Astrocyte of the spinal cord (primary cell): ENCODE measurements around the gene P4HA2.

Experiments
- DNase-seq: peaks from one replicate; pipeline ENCODE4 v3.0.0; 2011; ENCODE audit warnings: low read depth, low spot score
- H3K4me3 ChIP-seq: 2 replicates; pipeline ENCODE4 v1.5.1; 2011; ENCODE audit warnings: low read depth, mild to moderate bottlenecking, low read length, moderate library complexity
- in situ Hi-C: cut with HindIII; loops from 2 replicates; pipeline ENCODE4 v1.10.0; 2017; ENCODE audit warnings: low sequenced_read_pairs
- TF ChIP-seq, protein P1 (sequence below): IDR thresholded peaks from 2 replicates; pipeline ENCODE4 v1.5.1; 2012; ENCODE audit warnings: low read depth, mild to moderate bottlenecking, low read length, inconsistent platforms

The P4HA2 gene

GRCh38 chr5:132268769-132269551 is 41.3 kb upstream of the P4HA2 start:
- no peak overlapping the region for H3K4me3 ChIP-seq
- TF ChIP-seq, protein P1, sequence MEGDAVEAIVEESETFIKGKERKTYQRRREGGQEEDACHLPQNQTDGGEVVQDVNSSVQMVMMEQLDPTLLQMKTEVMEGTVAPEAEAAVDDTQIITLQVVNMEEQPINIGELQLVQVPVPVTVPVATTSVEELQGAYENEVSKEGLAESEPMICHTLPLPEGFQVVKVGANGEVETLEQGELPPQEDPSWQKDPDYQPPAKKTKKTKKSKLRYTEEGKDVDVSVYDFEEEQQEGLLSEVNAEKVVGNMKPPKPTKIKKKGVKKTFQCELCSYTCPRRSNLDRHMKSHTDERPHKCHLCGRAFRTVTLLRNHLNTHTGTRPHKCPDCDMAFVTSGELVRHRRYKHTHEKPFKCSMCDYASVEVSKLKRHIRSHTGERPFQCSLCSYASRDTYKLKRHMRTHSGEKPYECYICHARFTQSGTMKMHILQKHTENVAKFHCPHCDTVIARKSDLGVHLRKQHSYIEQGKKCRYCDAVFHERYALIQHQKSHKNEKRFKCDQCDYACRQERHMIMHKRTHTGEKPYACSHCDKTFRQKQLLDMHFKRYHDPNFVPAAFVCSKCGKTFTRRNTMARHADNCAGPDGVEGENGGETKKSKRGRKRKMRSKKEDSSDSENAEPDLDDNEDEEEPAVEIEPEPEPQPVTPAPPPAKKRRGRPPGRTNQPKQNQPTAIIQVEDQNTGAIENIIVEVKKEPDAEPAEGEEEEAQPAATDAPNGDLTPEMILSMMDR = no peak
- in situ Hi-C loops = no loop called here
- peak; percentile 68 for DNase-seq

GRCh38 chr5:132267931-132268768 is 40.5 kb upstream of the P4HA2 start:
- DNase-seq = no peak
- H3K4me3 ChIP-seq = no peak overlapping the region
- in situ Hi-C loops = no loop called here
- TF ChIP-seq, protein P1 = no peak

DNA sequence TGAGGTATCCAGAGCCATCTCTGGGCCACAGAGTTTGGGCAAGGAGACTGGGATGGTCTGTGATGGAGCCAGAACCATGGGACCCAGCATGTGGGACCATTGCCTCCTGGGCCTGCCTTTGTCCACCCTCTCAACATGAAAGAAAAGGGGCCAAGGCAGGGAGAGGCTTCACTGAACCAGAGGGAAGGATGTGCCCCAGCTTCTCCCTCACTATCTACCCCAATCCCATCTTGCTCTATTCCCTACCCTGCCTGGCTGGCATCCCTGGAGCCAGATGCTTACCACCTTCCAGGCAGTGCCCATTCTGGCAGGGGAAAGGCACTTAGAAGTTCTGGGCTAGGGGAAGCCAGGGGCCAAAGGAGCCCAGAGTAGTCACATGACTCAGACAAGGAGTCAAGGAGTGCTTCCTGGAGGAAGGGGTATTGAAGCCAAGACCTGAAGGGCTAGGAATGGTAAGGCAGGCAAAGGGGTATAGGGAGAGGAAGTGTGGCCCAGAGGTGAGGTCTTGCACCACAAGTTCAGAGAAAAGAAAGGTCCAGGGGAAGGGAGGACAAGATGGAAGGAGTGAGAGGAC is 39.6 kb upstream of the P4HA2 start:
- no peak for DNase-seq
- TF ChIP-seq, protein P1 = no peak
- in situ Hi-C loops = no loop called here
- H3K4me3 ChIP-seq = no peak overlapping the region

DNA sequence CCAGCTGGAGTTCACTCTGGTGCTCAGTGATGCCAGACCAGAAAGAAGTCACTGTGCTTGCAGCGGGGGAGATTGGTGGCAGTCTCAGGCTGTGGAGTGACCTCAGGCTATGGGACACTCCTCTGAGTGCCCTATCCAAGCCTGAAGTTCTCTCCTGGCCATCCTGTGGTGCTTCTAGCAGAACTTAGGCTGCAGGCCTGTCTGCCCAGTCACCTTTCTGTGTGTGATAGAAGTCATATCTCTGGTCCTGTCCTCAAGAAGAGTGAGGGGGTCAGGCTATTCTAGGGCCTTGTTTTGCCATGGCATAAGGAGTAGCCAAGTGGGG is 39.1 kb upstream of the P4HA2 start:
- DNase-seq = no peak
- in situ Hi-C loops = no loop called here
- TF ChIP-seq, protein P1 = no peak

GRCh38 chr5:132266031-132266835 is 38.6 kb upstream of the P4HA2 start:
- no peak overlapping the region for H3K4me3 ChIP-seq
- in situ Hi-C loops = no loop called here
- no peak for DNase-seq
- TF ChIP-seq, protein P1 = no peak

More for the DNA sequence above, 39.1 kb upstream of the P4HA2 start:
- H3K4me3 ChIP-seq = no peak overlapping the region
